Stimulated activated CD8-positive, alpha-beta memory T cell treated with anti-CD3 and anti-CD28 coated beads, Interleukin-15, amount 100 ng/mL, for 1 hour (primary cell): ENCODE data around the gene USP49.
"Not testable (repeated sequence)": the region's sequence is repeated elsewhere in the genome, so short reads cannot be mapped to it uniquely, and the experiment has no call there.

ENCODE experiments used
- DNase-seq: peaks from one replicate; pipeline ENCODE4 v3.0.0-alpha.2; 2020; ENCODE audit warnings: low read depth

The USP49 gene

GRCh38 chr6:41895300-41896233 is at the start of gene USP49:
Gene USP49, minus strand, starts transcription at chr6:41895375. Its CDS starts 88,392 bp downstream, at chr6:41806983.
- DNase-seq = peak; percentile 88

- DNase-seq = no peak
Observed at GRCh38 chr6:41943456-41943855, 48.3 kb upstream of the USP49 start.

GRCh38 chr6:41942882-41943281 is 47.7 kb upstream of the USP49 start:
- not testable (repeated sequence) for DNase-seq

- no peak for DNase-seq
Observed at GRCh38 chr6:41942067-41942851, 47.1 kb upstream of the USP49 start.

GRCh38 chr6:41941280-41942066 is 46.3 kb upstream of the USP49 start, which contains the start of gene CCND3:
Gene CCND3, minus strand, starts transcription at chr6:41941808. Its CDS starts 159 bp downstream, at chr6:41941649.
- DNase-seq = peak; percentile 67

- no peak for DNase-seq
Observed at GRCh38 chr6:41940759-41941279, 45.6 kb upstream of the USP49 start.

DNA sequence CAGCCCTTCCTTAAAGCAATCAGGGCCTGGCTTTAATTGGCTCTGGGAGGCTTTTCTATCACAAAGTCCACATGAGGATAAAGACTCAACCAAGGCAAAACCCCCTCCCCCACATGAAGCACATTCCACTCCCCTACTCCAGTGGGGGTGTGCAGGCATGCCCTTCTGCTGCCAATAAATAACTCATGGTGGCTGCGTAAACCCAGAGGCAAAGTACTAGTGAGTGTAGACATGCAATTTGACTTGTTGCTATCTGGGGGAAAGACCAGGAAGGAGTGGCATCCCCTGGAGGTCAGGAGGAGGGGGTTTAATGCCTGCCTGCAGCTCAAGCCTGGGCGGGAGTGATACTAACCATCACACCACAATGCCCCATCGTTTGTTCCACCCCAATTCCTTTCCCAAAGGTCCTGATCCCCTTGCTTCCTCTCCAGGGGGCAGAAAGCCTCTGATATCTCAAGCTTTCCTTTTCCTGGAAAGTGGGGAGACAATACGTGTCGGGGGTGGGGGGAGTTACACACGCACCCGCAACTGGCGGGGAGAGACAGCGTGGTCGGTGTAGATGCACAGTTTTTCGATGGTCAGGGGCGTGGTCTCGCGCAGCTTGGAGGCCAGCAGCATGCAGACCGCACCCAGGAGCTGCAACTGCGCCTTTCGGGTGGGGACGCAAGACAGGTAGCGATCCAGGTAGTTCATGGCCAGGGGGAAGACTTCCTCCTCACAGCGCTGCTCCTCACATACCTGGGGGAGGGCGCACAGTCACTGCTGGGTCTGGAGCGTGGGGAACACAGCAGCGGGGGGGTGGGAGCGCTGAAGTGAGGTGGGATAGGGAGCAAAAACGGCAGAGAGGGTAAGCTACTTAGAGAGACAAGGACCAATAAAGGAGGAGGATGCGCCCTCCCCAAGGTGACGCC is 44.9 kb upstream of the USP49 start:
- no peak for DNase-seq

GRCh38 chr6:41939176-41939847 is 44.1 kb upstream of the USP49 start:
- DNase-seq = no peak

- no peak for DNase-seq
Observed at GRCh38 chr6:41938590-41939175, 43.5 kb upstream of the USP49 start.

- DNase-seq = no peak
Observed at GRCh38 chr6:41937861-41938574, 42.8 kb upstream of the USP49 start.

- no peak for DNase-seq
Observed at GRCh38 chr6:41937472-41937860, 42.3 kb upstream of the USP49 start.

DNA sequence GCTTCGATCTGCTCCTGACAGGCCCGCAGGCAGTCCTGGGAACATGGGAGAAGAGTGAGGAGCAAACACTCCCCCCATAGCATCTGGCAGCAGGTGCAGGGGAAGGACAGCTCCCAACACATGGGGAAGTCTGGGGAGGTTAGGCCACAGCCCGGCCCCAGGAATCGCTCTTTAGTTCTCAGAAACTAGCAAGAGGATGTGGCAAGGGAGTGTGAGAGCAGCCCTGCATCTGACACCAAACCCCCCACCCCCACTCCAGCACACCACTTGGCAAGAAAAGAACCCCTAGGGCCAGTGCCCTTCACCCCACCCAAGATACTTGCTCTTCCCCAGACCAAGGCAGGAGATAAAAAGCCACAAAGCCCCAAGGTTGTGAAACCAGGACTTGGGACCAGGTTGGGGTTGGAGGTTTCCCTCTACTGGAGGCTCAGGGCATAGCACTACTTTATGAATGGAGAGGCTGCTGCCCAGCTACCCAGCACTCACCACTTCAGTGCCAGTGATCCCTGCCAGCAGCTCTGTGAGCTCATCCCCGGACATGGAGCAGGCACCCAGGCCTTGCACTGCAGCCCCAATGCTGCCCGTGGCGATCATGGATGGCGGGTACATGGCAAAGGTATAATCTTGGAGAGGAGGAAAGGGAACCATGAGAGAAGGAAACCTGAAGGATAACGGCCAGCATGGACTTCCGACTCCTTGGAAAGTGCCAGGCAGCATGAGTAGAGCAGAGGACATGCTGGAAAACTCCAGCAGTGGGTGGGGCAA is 41.1 kb upstream of the USP49 start:
- DNase-seq = peak; percentile 46

- DNase-seq = no peak
Observed at GRCh38 chr6:41935685-41936072, 40.5 kb upstream of the USP49 start.

DNA sequence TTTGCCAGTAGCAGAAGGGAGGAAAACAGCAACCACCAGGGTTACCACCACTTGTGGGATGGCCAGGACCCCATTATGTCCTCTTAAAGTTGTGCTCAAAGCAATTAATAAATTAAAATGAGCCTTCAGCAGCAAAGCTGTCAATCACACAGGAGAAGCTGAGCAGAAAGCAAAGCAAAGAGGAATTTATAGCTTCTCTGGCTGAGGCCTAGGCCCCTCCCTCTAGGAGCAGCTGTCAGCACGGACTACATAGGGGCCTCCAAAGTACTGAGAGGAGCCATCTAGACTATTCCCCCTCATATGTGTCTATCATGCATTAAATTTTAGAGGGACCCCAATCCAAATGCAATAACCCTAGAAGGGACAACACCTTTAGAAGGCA is 40.0 kb upstream of the USP49 start:
- DNase-seq = no peak

GRCh38 chr6:41934278-41935192 is 39.4 kb upstream of the USP49 start:
- no peak for DNase-seq

GRCh38 chr6:41932378-41932777 is 37.2 kb upstream of the USP49 start:
- no peak for DNase-seq

DNA sequence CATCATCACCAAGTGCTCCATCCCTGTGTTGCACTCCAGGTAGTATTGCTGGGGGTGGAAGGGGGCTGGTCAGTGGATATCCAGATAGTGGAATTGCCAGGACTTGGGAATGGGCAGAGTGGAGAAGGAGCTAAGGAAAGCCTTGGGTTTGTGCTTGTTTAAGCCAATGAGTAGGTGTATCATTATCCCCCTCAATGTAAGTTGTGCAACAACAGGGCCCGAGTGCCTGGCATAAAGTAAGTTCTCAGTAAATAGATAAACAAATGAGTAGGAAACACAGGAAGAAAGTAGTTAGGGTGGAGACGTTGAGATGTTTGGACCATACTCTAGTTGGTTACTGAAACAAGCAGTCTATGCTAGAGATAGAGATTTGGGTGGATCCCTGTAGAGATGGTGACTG is 36.6 kb upstream of the USP49 start:
- DNase-seq = no peak
